Stimulated activated CD4-positive, alpha-beta T cell treated with anti-CD3 and anti-CD28 coated beads, TNF-alpha, amount 100 ng/mL, for 24 hours (primary cell): ENCODE data around the gene OR8I2.
"Not testable (repeated sequence)": the region's sequence is repeated elsewhere in the genome, so short reads cannot be mapped to it uniquely, and the experiment has no call there.

Experiments
- DNase-seq, 3 experiments: peaks; one replicate each; pipeline ENCODE4 v3.0.0-alpha.2; 2020; ENCODE audit warnings: low read depth in 3 of 3

The OR8I2 gene

DNA sequence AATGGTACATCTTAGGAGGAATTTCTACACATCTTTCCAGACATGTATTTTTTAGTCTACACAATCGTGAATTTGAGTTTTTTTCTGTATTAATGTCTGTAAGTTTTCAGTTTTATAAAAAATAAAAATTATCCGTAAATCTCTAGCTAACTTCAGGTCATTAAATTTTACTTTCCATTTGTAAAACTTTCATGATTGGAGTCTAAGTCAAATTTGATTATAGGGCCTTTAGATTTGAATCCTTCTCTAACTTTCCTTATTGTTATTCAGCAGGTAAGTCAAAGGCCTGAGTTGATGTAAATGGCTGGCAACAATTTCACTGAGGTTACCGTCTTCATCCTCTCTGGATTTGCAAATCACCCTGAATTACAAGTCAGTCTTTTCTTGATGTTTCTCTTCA, at the start of gene OR8I2:
Gene OR8I2, plus strand, starts transcription at position 301 of the 400 bp plus-strand sequence. Its CDS starts 0 bp downstream, at position 301.
- no peak for DNase-seq

DNA sequence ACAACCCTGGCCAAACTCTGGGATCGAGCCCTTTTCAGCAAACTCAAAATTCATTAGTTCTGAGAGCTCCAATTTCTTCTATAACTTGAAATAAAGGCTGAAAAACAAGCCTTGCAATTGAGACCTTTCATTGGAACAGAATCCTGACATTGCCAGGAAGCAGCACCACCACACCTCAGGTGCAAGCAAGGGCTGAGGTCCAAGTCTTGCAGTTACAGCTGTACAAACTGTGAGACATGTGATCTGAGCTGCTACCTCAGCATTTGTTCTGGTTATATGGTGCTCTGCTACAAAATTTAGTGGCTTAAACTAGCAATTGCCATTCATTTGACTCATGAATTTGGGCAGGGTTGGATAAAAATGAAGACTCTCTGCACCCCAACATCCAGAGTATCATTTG, 47.6 kb upstream of the OR8I2 start:
- no peak for DNase-seq

GRCh38 chr11:56048480-56048879, 44.6 kb upstream of the OR8I2 start:
- no peak for DNase-seq

DNA sequence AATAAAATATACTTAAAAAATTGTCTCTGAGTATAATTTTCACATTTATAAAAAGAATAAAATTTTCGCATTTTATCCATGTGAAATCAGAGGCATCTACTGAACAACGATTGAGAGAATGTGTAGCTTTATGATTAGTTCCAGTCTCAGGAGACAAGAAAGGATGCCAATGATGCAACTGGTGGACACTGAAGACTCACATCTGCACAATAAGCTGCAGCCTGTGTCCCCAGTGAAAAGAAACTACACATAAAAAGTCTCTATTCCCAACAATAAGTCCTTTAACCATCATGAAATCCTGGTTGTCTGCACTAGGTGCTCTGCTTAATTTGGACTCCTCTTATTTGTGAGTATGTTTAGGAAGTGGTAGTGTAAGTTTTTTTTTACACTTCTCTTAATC, 43.6 kb upstream of the OR8I2 start:
- DNase-seq: no peak

DNA sequence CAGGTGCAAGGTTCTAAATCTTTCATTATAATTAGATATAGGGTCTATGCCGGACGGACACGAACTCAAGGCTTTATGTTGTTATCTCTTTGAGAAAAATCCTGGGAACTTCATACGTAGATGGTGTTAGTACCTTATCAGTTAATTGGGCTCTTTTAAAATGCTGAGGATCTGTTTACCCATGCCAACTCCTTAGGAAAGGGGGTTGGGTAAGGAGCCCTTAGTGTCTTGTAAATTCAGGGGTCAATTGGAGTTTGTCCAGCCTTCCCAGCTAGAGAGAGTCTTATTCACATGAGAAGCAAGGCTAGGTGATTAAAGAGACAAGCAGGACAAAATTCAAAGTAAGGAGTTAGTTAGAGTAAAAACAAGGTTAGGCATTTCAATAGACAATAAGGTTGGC, 36.7 kb upstream of the OR8I2 start:
- DNase-seq: not testable (repeated sequence)

DNA sequence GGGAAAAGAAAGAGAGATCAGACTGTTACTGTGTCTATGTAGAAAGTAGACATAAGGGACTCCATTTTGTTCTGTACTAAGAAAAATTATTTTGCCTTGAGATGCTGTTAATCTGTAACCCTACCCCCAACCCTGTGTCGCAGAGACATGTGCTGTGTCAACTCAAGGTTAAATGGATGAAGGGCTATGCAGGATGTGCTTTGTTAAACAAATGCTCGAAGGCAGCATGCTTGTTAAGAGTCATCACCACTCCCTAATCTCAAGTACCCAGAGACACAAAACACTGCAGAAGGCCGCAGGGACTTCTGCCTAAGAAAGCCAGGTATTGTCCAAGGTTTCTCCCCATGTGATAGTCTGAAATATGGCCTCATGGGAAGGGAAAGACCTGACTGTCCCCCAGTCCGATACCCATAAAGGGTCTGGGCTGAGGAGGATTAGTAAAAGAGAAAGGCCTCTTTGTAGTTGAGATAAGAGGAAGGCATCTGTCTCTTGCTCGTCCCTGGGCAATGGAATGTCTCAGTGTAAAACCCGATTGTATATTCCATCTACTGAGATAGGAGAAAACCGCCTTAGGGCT, 35.4 kb upstream of the OR8I2 start:
- not testable (repeated sequence) for DNase-seq

- not testable (repeated sequence) for DNase-seq
Observed at GRCh38 chr11:56058260-56058780, 34.8 kb upstream of the OR8I2 start.

GRCh38 chr11:56066980-56067379, 26.1 kb upstream of the OR8I2 start:
- no peak for DNase-seq

DNA sequence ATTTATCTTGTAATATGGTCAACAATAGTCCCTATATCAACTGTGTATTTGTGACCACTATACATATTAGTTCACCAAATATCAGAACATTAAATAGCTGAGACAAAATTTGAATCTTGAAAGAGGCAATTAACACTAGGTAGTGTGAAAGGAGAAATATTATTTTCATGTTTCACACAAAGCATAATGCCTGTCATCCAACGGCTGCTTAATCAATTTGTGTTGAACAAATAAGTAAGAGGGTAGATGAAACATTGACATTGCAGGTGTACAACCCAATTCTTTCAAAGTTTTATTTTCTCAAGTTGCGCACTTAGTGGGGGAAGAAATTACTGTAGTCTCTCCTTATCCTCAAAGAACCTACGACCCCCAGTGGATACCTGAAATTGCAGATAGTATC, 3.4 kb upstream of the OR8I2 start:
- no peak for DNase-seq

- no peak for DNase-seq
Observed at GRCh38 chr11:56103210-56103737, 10.2 kb downstream of the OR8I2 start, which contains the start of gene OR8H2. Gene OR8H2 (plus strand): TSS chr11:56103687. CDS start chr11:56105043, 1,356 bp downstream.

- DNase-seq: no peak
Observed at GRCh38 chr11:56122073-56122472, 29.0 kb downstream of the OR8I2 start, which contains the start of gene OR8H3. Gene OR8H3 (plus strand): TSS chr11:56122373. CDS start chr11:56122373, 0 bp downstream.

- no peak for DNase-seq
Observed at GRCh38 chr11:56140151-56140661, 47.1 kb downstream of the OR8I2 start, which contains the start of gene OR8J3. Gene OR8J3 (minus strand): TSS chr11:56140201. CDS start chr11:56137718, 2,483 bp downstream.

DNA sequence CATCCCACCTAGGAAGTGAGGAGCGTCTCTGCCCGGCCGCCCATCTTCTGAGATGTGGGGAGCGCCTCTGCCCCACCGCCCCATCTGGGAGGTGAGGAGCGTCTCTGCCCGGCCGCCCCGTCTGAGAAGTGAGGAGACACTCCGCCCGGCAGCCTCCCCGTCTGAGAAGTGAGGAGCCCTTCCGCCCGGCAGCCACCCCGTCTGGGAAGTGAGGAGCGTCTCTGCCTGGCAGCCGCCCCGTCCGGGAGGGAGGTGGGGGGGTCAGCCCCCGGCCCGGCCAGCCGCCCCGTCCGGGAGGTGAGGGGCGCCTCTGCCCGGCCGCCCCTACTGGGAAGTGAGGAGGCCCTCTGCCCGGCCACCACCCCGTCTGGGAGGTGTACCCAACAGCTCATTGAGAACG, 50.6 kb downstream of the OR8I2 start:
- DNase-seq: not testable (repeated sequence)
